Measurements from ENCODE around the gene ATP5IF1.

ATP5IF1 gene

GRCh38 chr1:28235755-28236655, at the start of gene ATP5IF1:
Gene ATP5IF1, plus strand, starts transcription at chr1:28236124. Its CDS starts 60 bp downstream, at chr1:28236184.
- in situ Hi-C loops (cut with HindIII; ENCODE audit: low pct_ligation_motif_present, low pct_unique_long_range_greater_than_20kb, low sequenced_read_pairs), result no loop called here
- peak; percentile 97 for DNase-seq

- in situ Hi-C loops (cut with HindIII; ENCODE audit: low pct_ligation_motif_present, low pct_unique_long_range_greater_than_20kb, low sequenced_read_pairs), result no loop called here
These were observed 45.5 kb upstream of the ATP5IF1 start for GRCh38 chr1:28190337-28190979.

GRCh38 chr1:28190996-28191645, 44.8 kb upstream of the ATP5IF1 start:
- no peak for DNase-seq
- in situ Hi-C loops (cut with HindIII; ENCODE audit: low pct_ligation_motif_present, low pct_unique_long_range_greater_than_20kb, low sequenced_read_pairs), result no loop called here

More at GRCh38 chr1:28190337-28190979, 45.5 kb upstream of the ATP5IF1 start:
- no peak for DNase-seq

- DNase-seq, result no peak
- in situ Hi-C loops (cut with HindIII; ENCODE audit: low pct_ligation_motif_present, low pct_unique_long_range_greater_than_20kb, low sequenced_read_pairs), result no loop called here
These were observed 42.2 kb upstream of the ATP5IF1 start for GRCh38 chr1:28193701-28194161.

DNA sequence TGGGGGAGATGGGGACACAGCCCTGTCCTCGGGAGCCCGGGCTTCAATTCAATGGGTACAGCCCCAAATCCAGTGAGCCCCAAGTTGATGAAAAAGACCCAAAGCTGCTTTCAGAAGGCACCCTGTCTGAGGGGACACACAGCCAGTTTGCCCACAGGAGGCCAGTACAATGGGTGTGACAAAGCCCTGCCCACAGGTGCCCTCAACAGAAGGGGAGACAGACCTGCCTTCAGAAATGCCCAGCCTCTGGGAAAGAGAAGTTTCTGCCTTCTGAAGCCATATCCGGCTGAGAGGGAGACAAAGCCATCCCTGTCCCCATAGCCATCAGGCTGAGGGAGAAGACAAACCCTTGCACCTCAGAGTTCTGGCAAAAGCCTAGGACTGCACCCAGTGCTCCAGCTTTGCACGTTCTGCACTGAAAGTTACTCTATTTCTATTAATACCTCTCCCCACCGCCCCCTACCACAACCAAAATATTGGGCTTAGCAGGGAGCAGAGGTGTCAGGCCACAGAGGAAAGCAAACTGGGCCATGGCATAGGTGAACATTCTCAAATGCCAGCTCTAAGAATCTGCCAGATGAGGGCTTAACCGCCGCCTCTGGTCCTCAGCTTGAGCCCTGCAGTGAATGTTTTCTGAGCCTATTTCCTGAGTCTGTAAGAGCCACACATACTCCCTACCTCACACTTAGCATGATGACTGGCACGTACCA, 41.4 kb upstream of the ATP5IF1 start:
- in situ Hi-C loops (cut with HindIII; ENCODE audit: low pct_ligation_motif_present, low pct_unique_long_range_greater_than_20kb, low sequenced_read_pairs), result no loop called here
- no peak for DNase-seq

- no peak for DNase-seq
- in situ Hi-C loops (cut with HindIII; ENCODE audit: low pct_ligation_motif_present, low pct_unique_long_range_greater_than_20kb, low sequenced_read_pairs), result no loop called here
These were observed 40.1 kb upstream of the ATP5IF1 start for GRCh38 chr1:28195780-28196179.

DNA sequence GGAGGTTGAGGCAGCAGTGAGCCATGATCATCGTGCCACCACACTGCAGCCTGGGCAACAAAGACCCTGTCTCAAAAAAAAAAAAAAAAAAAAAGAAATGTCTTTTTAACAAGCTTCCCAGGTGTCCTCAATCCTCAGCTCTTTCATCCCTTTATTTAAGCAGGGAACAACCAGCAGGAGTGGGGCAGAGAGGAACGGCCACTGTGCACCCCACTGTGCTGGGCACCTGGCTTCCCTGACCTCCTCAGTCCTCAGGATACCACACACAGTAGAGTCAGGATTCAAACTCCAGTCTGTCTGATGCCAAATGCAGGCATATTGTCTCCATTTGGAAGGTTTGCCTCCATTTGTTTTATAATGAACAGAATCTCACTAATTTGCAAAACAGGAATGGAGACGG, 39.6 kb upstream of the ATP5IF1 start:
- no peak for DNase-seq
- in situ Hi-C loops (cut with HindIII; ENCODE audit: low pct_ligation_motif_present, low pct_unique_long_range_greater_than_20kb, low sequenced_read_pairs), result no loop called here

- in situ Hi-C loops (cut with HindIII; ENCODE audit: low pct_ligation_motif_present, low pct_unique_long_range_greater_than_20kb, low sequenced_read_pairs), result no loop called here
- no peak for DNase-seq
These were observed 38.1 kb upstream of the ATP5IF1 start for GRCh38 chr1:28197682-28198415.

- no peak for DNase-seq
- in situ Hi-C loops (cut with HindIII; ENCODE audit: low pct_ligation_motif_present, low pct_unique_long_range_greater_than_20kb, low sequenced_read_pairs), result no loop called here
These were observed 36.3 kb upstream of the ATP5IF1 start for GRCh38 chr1:28199328-28200233.

GRCh38 chr1:28200234-28200873, 35.6 kb upstream of the ATP5IF1 start:
- in situ Hi-C loops (cut with HindIII; ENCODE audit: low pct_ligation_motif_present, low pct_unique_long_range_greater_than_20kb, low sequenced_read_pairs), result no loop called here
- DNase-seq, result no peak

DNA sequence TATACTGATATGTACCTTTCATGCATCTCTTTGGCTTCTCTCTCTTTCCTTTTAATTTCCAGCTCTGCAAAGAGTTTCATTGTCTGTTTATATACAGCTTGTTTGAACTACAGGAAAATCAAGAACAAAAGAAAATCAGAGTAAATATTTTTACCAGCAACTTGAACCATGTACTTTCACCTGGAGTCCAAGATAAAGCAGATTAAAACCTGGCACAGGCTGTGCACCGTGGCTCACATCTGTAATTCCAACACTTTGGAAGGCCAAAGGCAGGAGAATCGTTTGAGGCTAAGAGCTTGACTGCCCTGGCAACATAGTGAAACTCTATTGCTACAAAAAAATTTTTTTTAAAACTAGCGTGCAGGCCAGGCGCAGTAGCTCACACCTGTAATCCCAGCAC, 30.7 kb upstream of the ATP5IF1 start:
- DNase-seq, result no peak
- in situ Hi-C loops (cut with HindIII; ENCODE audit: low pct_ligation_motif_present, low pct_unique_long_range_greater_than_20kb, low sequenced_read_pairs), result no loop called here

GRCh38 chr1:28208818-28209441, 27.0 kb upstream of the ATP5IF1 start:
- DNase-seq, result peak; percentile 57
- in situ Hi-C loops (cut with HindIII; ENCODE audit: low pct_ligation_motif_present, low pct_unique_long_range_greater_than_20kb, low sequenced_read_pairs), result no loop called here

- in situ Hi-C loops (cut with HindIII; ENCODE audit: low pct_ligation_motif_present, low pct_unique_long_range_greater_than_20kb, low sequenced_read_pairs), result no loop called here
- no peak for DNase-seq
These were observed 26.2 kb upstream of the ATP5IF1 start for GRCh38 chr1:28209700-28210099.

- DNase-seq, result no peak
- in situ Hi-C loops (cut with HindIII; ENCODE audit: low pct_ligation_motif_present, low pct_unique_long_range_greater_than_20kb, low sequenced_read_pairs), result no loop called here
These were observed 22.6 kb upstream of the ATP5IF1 start for GRCh38 chr1:28213315-28213714.

- in situ Hi-C loops (cut with HindIII; ENCODE audit: low pct_ligation_motif_present, low pct_unique_long_range_greater_than_20kb, low sequenced_read_pairs), result no loop called here
- no peak for DNase-seq
These were observed 6.8 kb upstream of the ATP5IF1 start for GRCh38 chr1:28229089-28229488.

DNA sequence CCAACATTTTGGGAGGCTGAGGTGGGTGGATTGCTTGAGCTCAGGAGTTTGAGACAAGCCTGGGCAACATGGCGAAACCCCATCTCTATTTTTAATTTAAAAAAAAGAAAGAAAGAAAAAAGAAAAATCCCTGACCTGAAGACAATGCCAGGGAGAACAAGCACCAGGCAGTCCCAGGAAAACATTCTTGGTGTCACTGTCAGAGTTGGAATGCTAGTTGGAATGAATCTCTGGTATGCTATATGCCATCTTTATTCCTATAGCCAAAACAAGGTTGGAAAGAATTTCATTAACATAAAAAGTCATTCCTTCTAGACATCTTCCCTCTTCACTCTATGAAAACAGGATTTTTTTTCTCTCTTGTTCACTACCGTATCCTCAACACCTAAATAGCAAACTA, 5.9 kb upstream of the ATP5IF1 start:
- in situ Hi-C loops (cut with HindIII; ENCODE audit: low pct_ligation_motif_present, low pct_unique_long_range_greater_than_20kb, low sequenced_read_pairs), result no loop called here
- no peak for DNase-seq

All from ACHN (cell line).